Measurements from ENCODE around the gene LMAN2L.

LMAN2L gene

DNA sequence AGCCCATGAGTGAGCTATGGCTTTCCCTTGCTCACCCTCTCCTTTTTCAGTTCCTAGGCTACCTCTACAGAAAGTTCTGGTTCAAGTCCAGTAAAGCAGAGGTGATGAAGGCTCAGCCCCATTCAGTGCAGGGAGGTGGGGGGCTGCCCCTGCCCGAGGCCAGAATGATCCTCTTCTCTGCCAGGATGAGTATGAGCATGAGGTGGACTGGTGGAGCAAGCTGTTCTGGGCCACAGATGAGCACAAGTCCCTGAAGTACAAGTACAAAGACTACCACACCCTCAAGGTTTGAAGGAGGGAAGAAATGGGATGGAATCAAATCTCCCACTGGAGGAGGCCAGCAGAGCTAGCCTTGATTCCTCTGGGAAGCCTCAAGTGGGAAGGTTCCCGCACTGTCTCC is 42.4 kb downstream of the LMAN2L start:
- Histone ChIP-seq H3K4me3 (ENCODE audit: insufficient read depth in 1 of 2, low read depth in 1 of 2, low read length in 2 of 2) (no peak overlapping the region), H2BK5ac (ENCODE audit: low read depth, low read length, poor library complexity, severe bottlenecking) (no peak overlapping the region), H3K23ac (ENCODE audit: low read length in 2 of 2) (no peak overlapping the region), H2BK12ac (ENCODE audit: low read length in 2 of 2) (no peak overlapping the region), H4K8ac (ENCODE audit: low read length) (no peak overlapping the region), H3K79me1 (replicated peaks; ENCODE audit: low read length, poor library complexity, severe bottlenecking) (peaks cover 4% of the 10 kb centered on the region), H3K4me1 (ENCODE audit: control insufficient read depth, insufficient read depth, low read depth, low read length) (no peaks in the 10 kb centered on the region), H2AFZ (ENCODE audit: low read depth, low read length) (no peak overlapping the region), H3K36me3 (ENCODE audit: control insufficient read depth in 1 of 2, insufficient read depth in 2 of 2, low read depth in 1 of 2, low read length in 2 of 2) (peaks cover 0 to 31% of the 10 kb centered on the region in 2 experiments), H3K14ac (ENCODE audit: low read length in 2 of 2) (no peak overlapping the region), H2AK5ac (ENCODE audit: low read length, severe bottlenecking) (no peak overlapping the region), H2BK15ac (ENCODE audit: low read depth, poor library complexity, severe bottlenecking) (no peak overlapping the region), H3K9me3 (ENCODE audit: control insufficient read depth, low read length) (no peaks in the 10 kb centered on the region), H3K27ac (ENCODE audit: low read length, poor library complexity, severe bottlenecking) (no peak overlapping the region), H3K4me2 (ENCODE audit: low read length, poor library complexity, severe bottlenecking) (no peak overlapping the region), H3K27me3 (ENCODE audit: control insufficient read depth in 1 of 2, insufficient read depth in 1 of 2, low read length in 2 of 2) (no peaks in the 10 kb centered on the region), H3K9ac (ENCODE audit: low read length) (no peak overlapping the region), H2BK120ac (ENCODE audit: low read depth, low read length) (no peak overlapping the region), H3K18ac (ENCODE audit: low read depth in 1 of 2, low read length in 2 of 2) (no peak overlapping the region), H4K91ac (ENCODE audit: low read length) (no peak overlapping the region), H3K4ac (ENCODE audit: low read depth in 1 of 2, low read length in 2 of 2) (no peak overlapping the region)
- WGBS: 91% methylated on average over 2 of the region's 2 CpGs
- no peak for DNase-seq

GRCh38 chr2:96695602-96696001 is 44.3 kb downstream of the LMAN2L start:
- H2BK5ac ChIP-seq (ENCODE audit: low read depth, low read length, poor library complexity, severe bottlenecking): no peak overlapping the region
- no peak overlapping the region for H3K4me2 ChIP-seq (ENCODE audit: low read length, poor library complexity, severe bottlenecking)
- peak overlapping the region in 1 of 2 experiments; percentile 35 for H3K14ac ChIP-seq (ENCODE audit: low read length in 2 of 2)
- H2AFZ ChIP-seq (ENCODE audit: low read depth, low read length): no peak overlapping the region
- 91% methylated on average over 15 of the region's 15 CpGs for WGBS
- H3K4me3 ChIP-seq (ENCODE audit: insufficient read depth in 1 of 2, low read depth in 1 of 2, low read length in 2 of 2): no peak overlapping the region
- no peak overlapping the region for H3K9ac ChIP-seq (ENCODE audit: low read length)
- no peak overlapping the region for H3K18ac ChIP-seq (ENCODE audit: low read depth in 1 of 2, low read length in 2 of 2)
- no peak overlapping the region for H4K8ac ChIP-seq (ENCODE audit: low read length)
- no peak overlapping the region for H2BK15ac ChIP-seq (ENCODE audit: low read depth, poor library complexity, severe bottlenecking)
- H3K36me3 ChIP-seq (ENCODE audit: control insufficient read depth in 1 of 2, insufficient read depth in 2 of 2, low read depth in 1 of 2, low read length in 2 of 2): peaks cover 0 to 20% of the 10 kb centered on the region in 2 experiments
- H2BK12ac ChIP-seq (ENCODE audit: low read length in 2 of 2): no peak overlapping the region
- H4K91ac ChIP-seq (ENCODE audit: low read length): no peak overlapping the region
- H2BK120ac ChIP-seq (ENCODE audit: low read depth, low read length): no peak overlapping the region
- H2AK5ac ChIP-seq (ENCODE audit: low read length, severe bottlenecking): no peak overlapping the region
- no peak overlapping the region for H3K23ac ChIP-seq (ENCODE audit: low read length in 2 of 2)
- H3K27ac ChIP-seq (ENCODE audit: low read length, poor library complexity, severe bottlenecking): no peak overlapping the region
- H3K9me3 ChIP-seq (ENCODE audit: control insufficient read depth, low read length): no peaks in the 10 kb centered on the region
- no peak for DNase-seq
- H3K4me1 ChIP-seq (ENCODE audit: control insufficient read depth, insufficient read depth, low read depth, low read length): no peaks in the 10 kb centered on the region
- no peaks in the 10 kb centered on the region for H3K27me3 ChIP-seq (ENCODE audit: control insufficient read depth in 1 of 2, insufficient read depth in 1 of 2, low read length in 2 of 2)
- H3K4ac ChIP-seq (ENCODE audit: low read depth in 1 of 2, low read length in 2 of 2): no peak overlapping the region
- no peaks in the 10 kb centered on the region for H3K79me1 ChIP-seq (replicated peaks; ENCODE audit: low read length, poor library complexity, severe bottlenecking)

- Histone ChIP-seq H3K9me3 (ENCODE audit: control insufficient read depth, low read length) (no peaks in the 10 kb centered on the region), H3K18ac (ENCODE audit: low read depth in 1 of 2, low read length in 2 of 2) (no peak overlapping the region), H4K8ac (ENCODE audit: low read length) (no peak overlapping the region), H2AFZ (ENCODE audit: low read depth, low read length) (no peak overlapping the region), H2BK120ac (ENCODE audit: low read depth, low read length) (no peak overlapping the region), H3K9ac (ENCODE audit: low read length) (no peak overlapping the region), H3K4me1 (ENCODE audit: control insufficient read depth, insufficient read depth, low read depth, low read length) (no peaks in the 10 kb centered on the region), H2BK5ac (ENCODE audit: low read depth, low read length, poor library complexity, severe bottlenecking) (no peak overlapping the region), H3K79me1 (replicated peaks; ENCODE audit: low read length, poor library complexity, severe bottlenecking) (no peaks in the 10 kb centered on the region), H4K91ac (ENCODE audit: low read length) (no peak overlapping the region), H3K14ac (ENCODE audit: low read length in 2 of 2) (no peak overlapping the region), H3K36me3 (ENCODE audit: control insufficient read depth in 1 of 2, insufficient read depth in 2 of 2, low read depth in 1 of 2, low read length in 2 of 2) (peaks cover 0 to 15% of the 10 kb centered on the region in 2 experiments), H2BK12ac (ENCODE audit: low read length in 2 of 2) (no peak overlapping the region), H3K4me3 (ENCODE audit: insufficient read depth in 1 of 2, low read depth in 1 of 2, low read length in 2 of 2) (no peak overlapping the region), H3K27ac (ENCODE audit: low read length, poor library complexity, severe bottlenecking) (no peak overlapping the region), H2BK15ac (ENCODE audit: low read depth, poor library complexity, severe bottlenecking) (no peak overlapping the region), H3K27me3 (ENCODE audit: control insufficient read depth in 1 of 2, insufficient read depth in 1 of 2, low read length in 2 of 2) (no peaks in the 10 kb centered on the region), H3K4me2 (ENCODE audit: low read length, poor library complexity, severe bottlenecking) (no peak overlapping the region), H3K4ac (ENCODE audit: low read depth in 1 of 2, low read length in 2 of 2) (no peak overlapping the region), H2AK5ac (ENCODE audit: low read length, severe bottlenecking) (no peak overlapping the region), H3K23ac (ENCODE audit: low read length in 2 of 2) (no peak overlapping the region)
- no peak for DNase-seq
- 95% methylated on average over 13 of the region's 13 CpGs for WGBS
Measured at GRCh38 chr2:96694816-96695455, 44.9 kb downstream of the LMAN2L start.

GRCh38 chr2:96694279-96694678 is 45.6 kb downstream of the LMAN2L start:
- Histone ChIP-seq H3K27ac (ENCODE audit: low read length, poor library complexity, severe bottlenecking) (no peak overlapping the region), H2BK12ac (ENCODE audit: low read length in 2 of 2) (no peak overlapping the region), H3K9me3 (ENCODE audit: control insufficient read depth, low read length) (no peaks in the 10 kb centered on the region), H3K23ac (ENCODE audit: low read length in 2 of 2) (no peak overlapping the region), H2BK15ac (ENCODE audit: low read depth, poor library complexity, severe bottlenecking) (no peak overlapping the region), H3K18ac (ENCODE audit: low read depth in 1 of 2, low read length in 2 of 2) (no peak overlapping the region), H3K27me3 (ENCODE audit: control insufficient read depth in 1 of 2, insufficient read depth in 1 of 2, low read length in 2 of 2) (no peaks in the 10 kb centered on the region), H3K4me1 (ENCODE audit: control insufficient read depth, insufficient read depth, low read depth, low read length) (no peaks in the 10 kb centered on the region), H3K4me2 (ENCODE audit: low read length, poor library complexity, severe bottlenecking) (no peak overlapping the region), H3K79me1 (replicated peaks; ENCODE audit: low read length, poor library complexity, severe bottlenecking) (no peaks in the 10 kb centered on the region), H2BK5ac (ENCODE audit: low read depth, low read length, poor library complexity, severe bottlenecking) (no peak overlapping the region), H3K4me3 (ENCODE audit: insufficient read depth in 1 of 2, low read depth in 1 of 2, low read length in 2 of 2) (no peak overlapping the region), H2AK5ac (ENCODE audit: low read length, severe bottlenecking) (no peak overlapping the region), H2AFZ (ENCODE audit: low read depth, low read length) (no peak overlapping the region), H4K91ac (ENCODE audit: low read length) (no peak overlapping the region), H2BK120ac (ENCODE audit: low read depth, low read length) (no peak overlapping the region), H3K4ac (ENCODE audit: low read depth in 1 of 2, low read length in 2 of 2) (no peak overlapping the region), H3K9ac (ENCODE audit: low read length) (no peak overlapping the region), H3K14ac (ENCODE audit: low read length in 2 of 2) (no peak overlapping the region), H4K8ac (ENCODE audit: low read length) (no peak overlapping the region), H3K36me3 (ENCODE audit: control insufficient read depth in 1 of 2, insufficient read depth in 2 of 2, low read depth in 1 of 2, low read length in 2 of 2) (peaks cover 0 to 15% of the 10 kb centered on the region in 2 experiments)
- WGBS: 94% methylated on average over 7 of the region's 8 CpGs
- DNase-seq: no peak
